Vein endothelial cell (primary cell): ENCODE data around the gene OR10Z1. TPM values are rescaled to one million over a fixed set of nuclear protein-coding genes. Genes with fewer than 3 reads are reported as not detected.

Source experiments
- total RNA-seq: library from RNA; depleted of rRNA; stranded (reverse); fragments of >200 nt; gene quantifications from 2 replicates; pipeline ENCODE4 v1.2.3, GENCODE V29; 2012

The OR10Z1 gene
- not detected in 2 replicates for total RNA-seq

GRCh38 chr1:158604968-158605367 is at the start of gene OR10Z1:
Gene OR10Z1, plus strand, starts transcription at chr1:158605268. Its CDS starts 1,171 bp downstream, at chr1:158606439.

DNA sequence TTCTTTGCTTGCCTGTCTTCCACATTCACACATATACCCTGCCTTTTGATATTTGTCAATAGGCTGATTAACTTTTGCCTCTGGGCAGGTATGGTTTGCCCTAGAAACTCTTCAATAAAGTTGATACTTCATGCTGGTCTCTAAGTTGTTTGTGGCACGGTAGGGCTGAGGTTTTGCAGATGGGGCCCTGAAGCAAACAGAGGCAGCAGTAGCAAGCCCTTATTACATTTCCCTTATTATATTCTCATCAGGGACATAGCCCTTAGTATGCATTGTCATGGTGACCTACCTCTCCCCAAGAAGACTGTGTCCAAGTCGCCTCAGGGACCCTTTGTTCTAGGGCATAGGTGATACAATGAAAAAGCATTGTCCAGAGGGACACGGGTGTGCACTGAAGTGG is 34.6 kb upstream of the OR10Z1 start, which contains the start of gene OR6P1:
TSS of gene OR6P1 (minus strand) at position 101 of the 400 bp plus-strand sequence. CDS start 6,976 bp downstream, outside the sequence.

DNA sequence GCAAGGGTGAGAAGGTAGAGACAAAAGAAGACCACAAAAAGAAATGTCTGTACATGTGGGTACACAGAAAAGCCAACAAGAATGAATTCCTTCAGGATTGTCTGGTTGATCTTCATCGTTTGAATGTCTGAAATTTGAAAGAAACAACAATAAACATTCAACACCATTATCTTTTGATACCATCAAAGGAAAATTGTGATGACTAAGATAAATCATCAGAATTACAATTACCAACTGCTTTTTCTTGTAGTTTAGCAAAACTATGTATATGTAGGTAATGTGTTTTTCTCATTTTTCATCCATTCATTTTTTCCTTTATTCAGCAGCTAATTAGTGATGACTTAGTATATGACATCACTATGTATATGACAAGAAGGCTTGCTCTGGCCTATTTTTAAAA is 25.3 kb upstream of the OR10Z1 start, which contains the start of gene OR10X1:
TSS of gene OR10X1 (minus strand) at position 167 of the 400 bp plus-strand sequence. CDS start at position 167, 0 bp downstream.

Other genes starting within 250 kb of the OR10Z1 start
- not detected in 2 replicates for gene OR10T2, start 205.8 kb upstream of the OR10Z1 start, total RNA-seq
- not detected in 2 replicates for gene OR10K2, start 179.0 kb upstream of the OR10Z1 start, total RNA-seq
- not detected in 2 replicates for gene OR10K1, start 143.4 kb upstream of the OR10Z1 start, total RNA-seq
- not detected in 2 replicates for gene OR10R2, start 133.0 kb upstream of the OR10Z1 start, total RNA-seq
- not detected in 2 replicates for gene OR6Y1, start 50.9 kb upstream of the OR10Z1 start, total RNA-seq
- not detected in 2 replicates for gene OR6P1, start 34.7 kb upstream of the OR10Z1 start, total RNA-seq
- not detected in 2 replicates for gene OR10X1, start 25.4 kb upstream of the OR10Z1 start, total RNA-seq
- gene SPTA1, start 81.4 kb downstream of the OR10Z1 start, total RNA-seq = 5.9 and 14.6 TPM in 2 replicates
- not detected in 2 replicates for gene OR6K2, start 95.4 kb downstream of the OR10Z1 start, total RNA-seq
- gene OR6K3, start 115.5 kb downstream of the OR10Z1 start, total RNA-seq = 0.19 TPM in 1 of 2 replicates, not detected in the other
- gene OR6K6, start 149.5 kb downstream of the OR10Z1 start, total RNA-seq = not detected in 2 replicates
- not detected in 2 replicates for gene OR6N1, start 166.9 kb downstream of the OR10Z1 start, total RNA-seq
- gene OR6N2, start 175.9 kb downstream of the OR10Z1 start, total RNA-seq = not detected in 2 replicates
- gene MNDA, start 226.1 kb downstream of the OR10Z1 start, total RNA-seq = not detected in 2 replicates